GM12891 (cell line): ENCODE data around the gene TNPO2.

Source experiments
- POLR2A ChIP-seq: IDR thresholded peaks from 2 replicates; pipeline ENCODE4 v1.6.1; 2011; ENCODE audit warnings: low read depth, low read length, control low read depth
- POLR2AphosphoS5 ChIP-seq: IDR thresholded peaks from 2 replicates; pipeline ENCODE4 v1.6.1; 2011; ENCODE audit warnings: low read depth, low read length, control low read depth
- SPI1 ChIP-seq: IDR thresholded peaks from 2 replicates; pipeline ENCODE4 v1.6.1; 2011; ENCODE audit warnings: low read depth, low read length, control low read depth

- TF ChIP-seq POLR2AphosphoS5 (no peak), POLR2A (no peak), SPI1 (no peak)
Observed at GRCh38 chr19:12715929-12716328, 7.8 kb downstream of the TNPO2 start.
